ENCODE measurements around the gene CENPM. TPM values are rescaled to one million over a fixed set of nuclear protein-coding genes. Genes with fewer than 3 reads are reported as not detected.

Gene CENPM
- total and polyA plus RNA-seq, 2 donors (not counting 3 experiments of a cell fraction or from before 2014, with no cell fraction given) = 34.5 to 37.4 TPM

GRCh38 chr22:41931701-41932269 lies 15.2 kb downstream of the CENPM start:
- BruUV-seq (replicated peaks) = no TSS peak
- no peak overlapping the region for H2AFZ ChIP-seq (ENCODE audit: low read depth, low read length)
- H3K4me1 ChIP-seq (ENCODE audit: control insufficient read depth, extremely low read depth, insufficient read depth, low read length) = no peaks in the 10 kb centered on the region
- H3K9me3 ChIP-seq (replicated peaks; ENCODE audit: control insufficient read depth, insufficient read depth, low read length) = no peaks in the 10 kb centered on the region
- FAIRE-seq (no peak), DNase-seq (ENCODE audit: low read depth, low spot score) (no peak)
- H4K20me1 ChIP-seq (replicated peaks; ENCODE audit: control insufficient read depth, extremely low read depth, insufficient read depth, low read length) = no peaks in the 10 kb centered on the region
- H3K4me3 ChIP-seq (replicated peaks in 1 of 3; ENCODE audit: insufficient read depth in 1 of 3, low read depth in 1 of 3, low read length in 3 of 3) = no peak overlapping the region
- ChIA-PET POLR2A (interaction anchor here (0.7 kb wide), 1 partner anchor 26 kb away, joined by 3 read pairs; no protein-coding TSS in a partner anchor), CTCF (interaction anchor here (1.0 kb wide), 1 partner anchor 9 kb away, joined by 4 read pairs; no protein-coding TSS in a partner anchor)
- H3K9me1 ChIP-seq (replicated peaks; ENCODE audit: control insufficient read depth, extremely low read depth, insufficient read depth, low read length) = no peaks in the 10 kb centered on the region
- TF ChIP-seq, protein P1, sequence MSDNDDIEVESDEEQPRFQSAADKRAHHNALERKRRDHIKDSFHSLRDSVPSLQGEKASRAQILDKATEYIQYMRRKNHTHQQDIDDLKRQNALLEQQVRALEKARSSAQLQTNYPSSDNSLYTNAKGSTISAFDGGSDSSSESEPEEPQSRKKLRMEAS (IDR thresholded peaks at IDR 0.05; ENCODE audit: insufficient read depth, insufficient read length) = no peak
- TF ChIP-seq MYC (IDR thresholded peaks at IDR 0.05; ENCODE audit: low read depth, low read length) = no peak
- TF ChIP-seq JUN (IDR thresholded peaks at IDR 0.05; ENCODE audit: borderline replicate concordance, insufficient read depth, insufficient read length, low read depth) = no peak
- TF ChIP-seq EZH2 (IDR thresholded peaks at IDR 0.05; ENCODE audit: borderline replicate concordance, low read depth, low read length, severe bottlenecking) = no peak
- TF ChIP-seq, protein P2, sequence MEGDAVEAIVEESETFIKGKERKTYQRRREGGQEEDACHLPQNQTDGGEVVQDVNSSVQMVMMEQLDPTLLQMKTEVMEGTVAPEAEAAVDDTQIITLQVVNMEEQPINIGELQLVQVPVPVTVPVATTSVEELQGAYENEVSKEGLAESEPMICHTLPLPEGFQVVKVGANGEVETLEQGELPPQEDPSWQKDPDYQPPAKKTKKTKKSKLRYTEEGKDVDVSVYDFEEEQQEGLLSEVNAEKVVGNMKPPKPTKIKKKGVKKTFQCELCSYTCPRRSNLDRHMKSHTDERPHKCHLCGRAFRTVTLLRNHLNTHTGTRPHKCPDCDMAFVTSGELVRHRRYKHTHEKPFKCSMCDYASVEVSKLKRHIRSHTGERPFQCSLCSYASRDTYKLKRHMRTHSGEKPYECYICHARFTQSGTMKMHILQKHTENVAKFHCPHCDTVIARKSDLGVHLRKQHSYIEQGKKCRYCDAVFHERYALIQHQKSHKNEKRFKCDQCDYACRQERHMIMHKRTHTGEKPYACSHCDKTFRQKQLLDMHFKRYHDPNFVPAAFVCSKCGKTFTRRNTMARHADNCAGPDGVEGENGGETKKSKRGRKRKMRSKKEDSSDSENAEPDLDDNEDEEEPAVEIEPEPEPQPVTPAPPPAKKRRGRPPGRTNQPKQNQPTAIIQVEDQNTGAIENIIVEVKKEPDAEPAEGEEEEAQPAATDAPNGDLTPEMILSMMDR (IDR thresholded peaks at IDR 0.05; ENCODE audit: extremely low read depth in 1 of 2, insufficient read depth in 1 of 2, low read depth in 1 of 2, low read length in 2 of 2) = no peak
- no peak for TF ChIP-seq POLR2AphosphoS5 (IDR thresholded peaks at IDR 0.05; ENCODE audit: insufficient read depth, low read depth, low read length)
- TF ChIP-seq POLR2A (IDR thresholded peaks at IDR 0.05; ENCODE audit: low read depth, low read length) = no peak
- TF ChIP-seq GATA2 (IDR thresholded peaks at IDR 0.05; ENCODE audit: insufficient read depth, insufficient read length, low read depth, low read length) = no peak
- no peak for TF ChIP-seq FOS (IDR thresholded peaks at IDR 0.05; ENCODE audit: borderline replicate concordance, insufficient read depth, low read length)
- H3K4me2 ChIP-seq (ENCODE audit: insufficient read depth, low read length) = no peak overlapping the region
- intact Hi-C loops (cut with micrococcal nuclease) = no loop called here
- H3K36me3 ChIP-seq (ENCODE audit: control insufficient read depth in 2 of 2, extremely low read depth in 1 of 2, insufficient read depth in 2 of 2, low read length in 2 of 2) = no peaks in the 10 kb centered on the region
- H3K79me2 ChIP-seq (ENCODE audit: control insufficient read depth, insufficient read depth, low read length) = no peaks in the 10 kb centered on the region
- no peak overlapping the region for H3K9ac ChIP-seq (replicated peaks; ENCODE audit: extremely low read depth, insufficient read depth, low read length)
- dilution Hi-C loops (cut with MboI; ENCODE audit: extremely low pct_ligation_motif_present, low sequenced_read_pairs) = no loop called here
- no peak overlapping the region for H3K27ac ChIP-seq (ENCODE audit: insufficient read depth, low read depth, low read length)
- no peaks in the 10 kb centered on the region for H3K27me3 ChIP-seq (ENCODE audit: control insufficient read depth in 2 of 2, insufficient read depth in 2 of 2, low read length in 2 of 2)
